HG03457 (cell line): Measurements from ENCODE around the gene AP3B1.

Experiments
- ATAC-seq: cut with Tn5 transposase; IDR thresholded peaks from one replicate; pipeline ENCODE4 v1.9.1; 2021; ENCODE audit warnings: moderate number of reproducible peaks; ENCODE audit not compliant: unreplicated experiment

The AP3B1 gene

GRCh38 chr5:77983482-77984199, 310.9 kb downstream of the AP3B1 start:
- ATAC-seq = no peak

- no peak for ATAC-seq
Observed at GRCh38 chr5:77981820-77982219, 312.7 kb downstream of the AP3B1 start.

DNA sequence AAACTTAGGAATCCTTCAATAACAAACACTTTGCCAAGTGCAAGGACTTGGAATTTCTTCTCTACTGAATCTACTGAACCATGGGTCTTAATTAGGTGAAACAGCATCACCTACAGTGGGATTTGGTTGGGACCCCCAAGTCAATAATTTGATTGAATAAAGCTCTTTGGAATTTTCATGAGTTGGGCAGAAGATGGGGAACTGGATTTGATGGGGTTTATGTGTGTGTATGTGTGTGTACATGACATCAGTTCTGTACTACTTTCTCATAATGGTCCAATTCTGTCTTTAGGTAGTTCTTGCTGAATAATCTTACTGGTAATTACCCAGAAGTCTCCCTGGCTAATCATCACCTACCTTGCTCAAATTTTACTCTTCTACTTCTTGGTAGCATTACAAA, 319.9 kb downstream of the AP3B1 start:
- no peak for ATAC-seq

GRCh38 chr5:77973253-77973609, 321.3 kb downstream of the AP3B1 start:
- ATAC-seq = no peak

DNA sequence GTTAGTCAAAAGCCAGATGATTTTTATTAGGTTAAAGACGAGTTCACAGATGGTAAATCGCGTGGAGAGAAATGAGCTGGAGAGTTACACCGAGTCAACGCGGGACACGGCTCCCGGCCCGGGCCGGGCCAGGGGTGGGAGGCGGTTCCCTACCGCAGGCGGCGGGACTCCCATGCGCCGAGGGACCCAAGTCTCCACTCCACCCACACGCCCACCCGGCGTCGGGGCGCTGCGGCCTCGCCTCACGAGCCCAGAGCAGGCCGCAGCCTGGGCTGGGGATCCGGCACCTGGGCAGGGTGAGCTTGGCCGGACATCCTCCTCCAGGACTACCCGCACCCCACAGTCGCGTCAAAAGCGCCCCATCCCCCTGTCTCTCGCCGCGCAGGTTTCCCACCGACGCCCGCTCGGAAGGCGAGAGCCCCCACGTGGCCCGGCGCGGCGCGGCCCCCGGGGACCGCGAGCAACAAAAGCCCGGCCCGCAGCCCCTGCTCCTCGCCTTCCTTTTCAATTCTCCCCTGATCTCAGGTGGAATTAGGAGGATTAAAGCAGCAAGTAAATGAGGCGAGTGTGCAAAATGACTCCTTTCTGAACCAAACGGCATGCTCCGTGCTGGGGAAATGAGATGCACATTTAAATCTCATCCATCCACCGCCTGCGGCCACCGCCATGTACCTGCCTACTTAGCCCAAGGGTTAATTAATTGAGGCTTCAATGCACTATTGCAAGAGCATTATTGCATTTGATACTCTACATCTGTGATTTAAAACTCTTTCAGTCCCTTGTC, 321.8 kb downstream of the AP3B1 start:
- ATAC-seq = no peak

- no peak for ATAC-seq
Observed at GRCh38 chr5:77971776-77972468, 322.6 kb downstream of the AP3B1 start.

- no peak for ATAC-seq
Observed at GRCh38 chr5:77970891-77971290, 323.6 kb downstream of the AP3B1 start.

DNA sequence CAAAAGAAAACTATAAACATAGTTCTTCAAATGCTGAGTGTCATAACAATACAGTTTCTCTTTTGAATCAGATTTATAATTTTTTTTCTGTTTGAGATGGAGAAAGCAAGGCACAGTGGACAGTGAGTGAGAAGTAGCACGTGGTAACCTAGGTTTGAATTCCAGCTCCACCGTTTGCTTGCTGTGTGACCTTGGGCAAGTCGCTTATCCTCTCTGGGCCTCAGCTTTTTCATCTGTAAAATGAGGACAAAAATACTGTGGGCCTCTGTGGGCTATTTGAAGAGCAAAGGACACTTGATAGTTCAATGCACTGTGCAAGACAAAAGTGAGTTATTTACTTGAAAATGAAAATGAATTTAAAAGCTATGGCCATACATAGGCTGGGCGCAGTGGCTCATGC, 330.7 kb downstream of the AP3B1 start:
- no peak for ATAC-seq

DNA sequence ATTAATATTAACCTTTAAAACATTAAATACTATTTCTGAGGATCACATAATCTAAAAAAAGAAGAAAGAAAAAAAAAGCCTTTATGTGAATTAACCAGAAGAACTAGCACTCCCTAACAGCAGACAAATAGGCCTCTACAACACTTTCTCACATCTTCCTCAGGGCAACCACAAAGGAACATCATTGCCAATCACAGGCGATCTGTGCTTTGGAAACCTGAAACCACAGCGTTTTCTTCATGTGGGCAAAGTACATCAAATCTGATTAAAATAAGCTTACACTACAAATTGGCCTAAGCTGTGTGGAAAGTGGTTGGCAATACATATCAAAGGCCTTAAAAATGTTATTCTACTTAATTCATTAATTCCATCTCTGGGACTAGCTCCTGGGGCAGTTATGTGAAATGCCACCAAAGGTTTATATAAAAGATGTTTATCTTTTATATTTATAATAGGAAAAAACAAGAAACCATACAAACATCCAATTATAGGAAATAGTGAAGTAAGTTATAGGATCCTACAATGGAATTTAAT, 333.6 kb downstream of the AP3B1 start:
- ATAC-seq = no peak

DNA sequence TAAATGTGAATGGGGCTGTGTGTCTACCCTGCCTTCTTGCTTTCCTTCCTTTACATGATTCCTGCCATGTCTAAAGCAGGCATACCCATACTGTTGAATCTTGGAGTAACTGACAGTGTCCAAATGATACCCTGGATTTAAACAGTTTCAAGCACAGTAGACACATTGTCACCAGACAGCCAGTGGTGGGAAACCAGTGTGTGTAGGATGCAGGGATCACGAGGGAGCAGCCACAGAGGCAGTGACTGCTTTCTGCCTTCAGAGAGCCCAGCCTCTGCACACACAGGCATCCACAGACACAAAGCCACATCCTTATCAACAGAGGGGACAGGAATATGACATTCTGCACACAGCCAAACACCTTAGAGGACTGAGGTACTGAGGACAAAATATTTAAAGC, 334.2 kb downstream of the AP3B1 start:
- no peak for ATAC-seq

DNA sequence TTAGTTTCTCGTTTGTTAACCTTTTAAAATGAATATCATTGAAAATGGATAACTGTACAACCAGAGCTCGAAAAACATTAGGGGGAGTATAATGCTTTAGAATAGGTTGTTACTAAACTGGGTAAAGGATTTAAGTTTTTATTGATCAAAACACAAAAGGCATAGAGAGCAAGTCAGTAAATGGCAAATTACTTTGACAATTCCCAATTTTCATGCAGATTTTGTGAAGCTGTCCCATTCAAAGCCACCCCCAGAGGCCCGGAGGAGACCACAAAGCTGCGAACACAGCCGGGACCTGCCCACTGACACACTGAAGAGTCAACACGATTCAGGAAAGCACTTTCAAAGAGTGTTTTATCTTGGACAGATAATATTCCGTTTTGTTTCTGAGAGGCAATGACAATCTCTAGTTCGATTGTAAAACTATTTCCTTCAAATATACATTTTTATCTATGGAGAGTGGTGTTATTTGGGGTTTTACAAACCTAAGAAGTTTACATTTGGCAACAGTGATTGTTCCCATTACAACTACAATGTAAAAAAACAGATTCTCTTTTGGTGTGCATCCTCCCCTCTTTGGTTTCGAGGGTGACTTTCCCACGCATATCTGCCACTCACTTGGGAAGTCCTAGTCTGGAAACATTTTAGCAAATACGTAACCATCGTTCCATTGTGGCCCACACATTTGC, 335.7 kb downstream of the AP3B1 start:
- ATAC-seq = no peak

GRCh38 chr5:77957931-77958521, 336.5 kb downstream of the AP3B1 start:
- no peak for ATAC-seq

GRCh38 chr5:77957516-77957915, 337.0 kb downstream of the AP3B1 start:
- ATAC-seq = no peak

DNA sequence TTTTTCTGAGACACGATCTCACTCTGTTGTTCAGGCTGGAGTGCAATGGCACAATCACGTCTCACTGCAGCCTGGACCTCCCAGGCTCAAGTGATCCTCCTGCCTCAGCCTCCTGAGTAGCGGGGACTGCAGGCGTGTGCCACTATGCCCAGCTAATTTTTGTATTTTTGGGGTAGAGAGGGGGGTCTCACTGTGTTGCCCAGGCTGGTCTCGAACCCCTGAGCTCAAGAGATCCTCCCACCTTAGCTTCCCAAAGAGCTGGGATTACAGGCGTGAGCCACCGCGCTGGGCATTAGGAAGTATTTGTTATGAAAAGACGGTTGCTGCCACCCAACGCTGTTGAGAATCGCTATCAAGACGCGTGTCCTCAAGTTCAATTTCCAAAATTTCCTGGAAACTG, 337.4 kb downstream of the AP3B1 start:
- ATAC-seq = no peak

GRCh38 chr5:77955577-77955976, 338.9 kb downstream of the AP3B1 start:
- no peak for ATAC-seq

DNA sequence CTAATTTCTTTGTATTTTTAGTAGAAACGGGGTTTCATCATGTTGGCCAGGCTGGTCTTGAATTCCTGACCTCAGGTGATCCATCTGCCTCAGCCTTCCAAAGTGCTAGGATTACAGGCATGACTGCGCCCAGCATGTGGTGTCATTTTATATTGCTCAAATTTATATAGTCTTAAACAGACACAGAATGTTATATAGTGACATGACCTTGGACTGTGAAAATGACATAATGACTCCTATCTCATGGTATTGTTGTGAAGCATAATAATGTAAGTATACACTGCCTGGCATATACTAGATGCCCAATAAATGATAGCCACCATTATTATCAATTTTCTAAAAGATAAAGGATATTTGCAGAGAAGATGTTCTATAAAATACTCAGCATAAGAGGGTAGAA, 341.1 kb downstream of the AP3B1 start:
- ATAC-seq = no peak

DNA sequence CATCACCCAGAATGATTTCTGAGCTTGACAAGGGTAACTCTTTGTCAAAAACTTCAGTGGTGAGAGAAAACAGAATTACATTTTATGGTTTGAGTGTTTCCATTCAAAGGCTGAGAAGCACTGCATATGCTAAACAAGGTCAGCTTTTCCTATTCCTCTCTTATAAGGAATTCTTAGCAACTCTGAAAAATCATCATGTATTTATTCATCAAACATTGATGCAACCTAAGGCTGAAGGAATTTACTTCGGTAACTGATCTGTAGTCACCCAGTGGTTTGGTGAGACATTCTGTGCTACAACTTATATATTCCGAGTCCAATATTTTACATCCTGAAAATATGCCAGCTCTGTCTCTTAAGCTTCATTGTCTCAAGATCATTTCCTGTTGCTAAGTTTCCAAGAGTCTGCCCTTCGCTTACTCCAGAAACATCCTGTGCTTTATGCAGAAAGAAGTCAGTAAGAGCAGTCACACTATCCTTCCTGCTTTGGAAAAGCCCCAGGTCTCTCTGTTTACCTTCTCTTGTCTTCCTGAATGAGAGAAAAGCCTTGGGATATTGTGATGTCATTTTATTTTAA, 341.8 kb downstream of the AP3B1 start:
- no peak for ATAC-seq
